GM18907 (cell line): ENCODE data around the gene SLC38A1.

Experiments used
- ATAC-seq: cut with Tn5 transposase; IDR thresholded peaks from one replicate; pipeline ENCODE4 v1.9.1; 2021; ENCODE audit warnings: mild to moderate bottlenecking, moderate library complexity; ENCODE audit not compliant: unreplicated experiment

The SLC38A1 gene

DNA sequence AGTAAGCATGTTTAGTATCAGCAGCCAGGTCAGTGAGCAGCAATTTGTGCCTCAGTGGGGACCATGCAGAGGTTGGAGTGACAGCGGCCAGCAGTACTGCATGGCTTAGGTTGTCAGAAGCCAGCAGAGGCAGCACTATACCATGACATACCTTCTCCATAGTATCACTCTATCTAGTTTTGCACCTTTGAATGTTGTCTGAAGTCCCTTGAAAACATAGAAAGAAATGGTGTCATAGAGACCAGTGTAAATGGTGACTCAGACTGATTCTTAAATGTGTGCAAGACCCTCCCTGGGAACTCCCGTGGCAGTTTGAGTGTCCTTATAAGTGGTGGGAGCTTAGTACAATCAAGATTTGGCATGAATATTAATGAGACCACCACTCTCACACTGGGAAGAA lies 124.4 kb downstream of the SLC38A1 start:
- no peak for ATAC-seq

DNA sequence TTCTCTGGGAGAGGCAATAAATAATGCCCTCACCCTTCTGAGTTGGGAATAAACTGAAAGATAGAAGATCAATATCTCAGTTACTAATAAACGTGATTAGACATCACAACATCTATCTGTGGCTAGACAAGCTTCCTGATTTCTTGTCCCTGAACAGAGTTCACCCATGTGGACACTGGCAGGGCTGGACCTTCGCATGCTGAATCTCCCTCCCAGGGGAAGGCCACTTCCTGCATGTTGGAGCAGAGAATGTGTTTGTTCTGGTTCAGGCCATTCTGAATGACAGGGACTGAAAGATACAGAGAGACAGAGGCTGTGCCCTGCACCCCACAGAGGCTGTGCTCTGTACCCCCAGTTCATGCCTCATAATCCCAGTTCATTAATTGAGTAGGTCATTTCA lies 132.6 kb downstream of the SLC38A1 start:
- ATAC-seq, result no peak

DNA sequence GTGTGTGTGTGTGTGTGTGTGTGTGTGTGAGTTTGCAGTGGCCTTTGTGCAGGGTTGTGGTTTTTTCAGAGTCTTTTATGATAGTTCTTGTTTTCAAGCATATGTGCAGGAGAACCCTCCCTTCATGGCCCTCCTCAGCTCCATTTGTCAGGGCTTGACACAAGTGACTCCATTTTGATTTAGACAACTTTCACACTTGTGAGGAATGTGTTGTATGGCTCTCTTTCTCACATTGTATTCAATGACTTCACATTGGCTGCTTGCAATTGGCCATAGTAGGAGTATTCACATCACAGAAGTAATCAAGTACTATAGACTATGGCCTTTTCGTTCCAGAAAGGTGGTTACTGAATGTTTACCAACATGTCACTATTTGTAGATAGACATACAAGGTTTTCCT lies 133.1 kb downstream of the SLC38A1 start:
- ATAC-seq, result no peak

DNA sequence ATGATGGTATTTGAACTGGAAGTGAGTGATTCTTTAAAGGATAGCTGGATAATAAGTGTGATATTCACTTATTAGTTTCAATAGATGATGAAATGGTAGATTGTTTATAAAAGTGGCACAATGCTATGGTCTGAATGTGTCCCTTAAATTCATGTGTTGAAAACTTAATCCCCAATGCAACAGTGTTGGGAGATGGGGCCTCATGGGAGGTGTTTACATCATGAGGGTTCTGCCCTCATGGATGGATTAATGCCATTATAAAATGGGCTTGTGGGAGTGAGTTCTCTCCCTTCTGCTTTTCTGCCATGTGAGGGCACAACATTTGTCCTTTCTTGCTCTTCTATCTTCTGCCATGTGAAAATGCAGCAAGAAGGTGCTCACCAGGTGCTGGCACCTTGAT lies 134.0 kb downstream of the SLC38A1 start:
- ATAC-seq, result no peak

DNA sequence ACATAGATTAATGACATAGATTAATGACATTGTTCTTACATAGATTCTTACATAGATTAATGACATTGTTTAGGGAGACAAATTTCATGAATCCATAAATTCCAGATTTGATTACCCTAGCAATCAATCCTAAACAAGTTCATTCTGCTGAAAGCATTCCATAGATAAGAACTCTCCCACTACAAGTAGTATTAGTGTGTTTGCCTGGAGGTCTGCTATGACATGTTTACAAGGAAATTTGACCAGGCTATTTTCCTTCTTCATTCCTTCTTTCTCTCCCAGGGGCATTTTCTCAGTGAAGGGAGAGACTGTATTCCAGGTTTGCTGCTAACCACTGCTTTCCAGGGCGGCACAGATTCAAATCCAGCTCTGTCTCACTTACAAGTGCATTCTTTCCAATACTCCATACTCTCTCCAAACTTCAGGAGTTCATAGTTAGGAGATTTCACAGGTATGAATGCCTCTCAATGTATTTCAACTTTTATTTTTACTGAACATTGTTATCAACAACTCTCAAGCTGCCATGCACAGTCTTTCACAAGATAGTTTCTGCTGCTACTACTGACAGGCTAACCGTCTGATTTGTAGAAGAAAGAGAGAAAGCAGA lies 134.5 kb downstream of the SLC38A1 start:
- no peak for ATAC-seq

DNA sequence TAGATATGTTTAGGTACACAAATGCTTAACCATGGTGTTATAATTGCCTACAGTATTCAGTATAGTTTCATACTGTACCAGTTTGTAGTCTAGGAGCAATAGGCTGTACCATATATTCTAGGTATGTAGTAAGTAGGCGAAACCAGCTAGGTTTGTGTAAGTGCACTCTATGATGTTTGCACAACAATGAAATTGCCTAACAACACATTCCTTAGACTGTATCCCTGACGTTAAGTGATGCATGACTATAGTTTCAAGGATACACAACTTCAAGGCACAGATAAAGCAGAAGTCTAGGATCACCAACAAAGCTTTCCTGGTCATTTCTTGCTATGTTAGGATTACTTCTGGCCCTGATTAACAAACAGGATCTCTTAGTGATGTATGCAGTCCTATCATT lies 135.1 kb downstream of the SLC38A1 start:
- no peak for ATAC-seq
